GM20000 (cell line): ENCODE results near the gene ABHD11.
"Not testable (repeated sequence)": the region's sequence is repeated elsewhere in the genome, so short reads cannot be mapped to it uniquely, and the experiment has no call there.

Experiments used
- DNase-seq: peaks from one replicate; pipeline ENCODE4 v3.0.0; 2012; ENCODE audit warnings: low spot score
- CTCF ChIP-seq: IDR thresholded peaks from 2 replicates; pipeline ENCODE4 v1.5.1; 2012; ENCODE audit warnings: mild to moderate bottlenecking, control low read depth; ENCODE audit errors: extremely low read depth, missing control alignments

The ABHD11 gene

GRCh38 chr7:73738612-73739386, at the start of gene ABHD11:
Gene ABHD11, minus strand, starts transcription at chr7:73738802. Its CDS starts 32 bp downstream, at chr7:73738770.
- TF ChIP-seq CTCF = no peak
- peak; percentile 100 for DNase-seq

GRCh38 chr7:73787786-73788048, 49.1 kb upstream of the ABHD11 start:
- not testable (repeated sequence) for DNase-seq

GRCh38 chr7:73786588-73786987, 48.0 kb upstream of the ABHD11 start:
- DNase-seq = no peak
- TF ChIP-seq CTCF = no peak

- TF ChIP-seq CTCF = no peak
These were observed 40.9 kb upstream of the ABHD11 start for GRCh38 chr7:73779517-73779916.

GRCh38 chr7:73778801-73779389, 40.3 kb upstream of the ABHD11 start:
- no peak for DNase-seq
- TF ChIP-seq CTCF = no peak

More at GRCh38 chr7:73779517-73779916, 40.9 kb upstream of the ABHD11 start:
- no peak for DNase-seq

GRCh38 chr7:73774923-73775322, 36.3 kb upstream of the ABHD11 start:
- DNase-seq = no peak
- TF ChIP-seq CTCF = no peak

GRCh38 chr7:73773700-73774517, 35.3 kb upstream of the ABHD11 start:
- TF ChIP-seq CTCF = no peak
- no peak for DNase-seq
